ENCODE data around the gene MRPS27. TPM values are rescaled to one million over a fixed set of nuclear protein-coding genes. Genes with fewer than 3 reads are reported as not detected.
A peak's percentile ranks its signal among the peaks of the same experiment; 100 is the strongest.

MRPS27 gene
- total RNA-seq, 2 experiments from 2014 or later = 25.0 to 26.1 TPM

DNA sequence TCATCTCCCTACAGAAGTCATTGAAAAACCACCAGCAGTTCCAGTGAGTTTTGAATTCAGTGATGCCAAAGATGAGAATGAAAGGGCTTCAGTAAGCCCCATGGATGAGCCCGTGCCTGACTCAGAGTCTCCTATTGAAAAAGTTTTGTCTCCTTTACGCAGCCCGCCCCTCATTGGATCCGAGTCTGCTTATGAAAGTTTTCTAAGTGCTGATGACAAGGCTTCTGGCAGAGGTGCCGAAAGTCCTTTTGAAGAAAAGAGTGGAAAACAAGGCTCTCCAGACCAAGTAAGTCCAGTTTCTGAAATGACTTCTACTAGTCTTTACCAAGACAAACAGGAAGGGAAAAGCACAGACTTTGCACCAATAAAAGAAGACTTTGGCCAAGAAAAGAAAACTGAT lies 122.6 kb downstream of the MRPS27 start:
- intact Hi-C loops (cut with DNase I, micrococcal nuclease) = no loop called here
- POLR2A ChIA-PET = no interaction called here
- no peak overlapping the region for H3K27ac Mint-ChIP-seq
- CTCF ChIA-PET = no interaction called here
- H3K4me3 ChIP-seq (ENCODE audit: low read length) = no peak overlapping the region
- TF ChIP-seq, protein P1, sequence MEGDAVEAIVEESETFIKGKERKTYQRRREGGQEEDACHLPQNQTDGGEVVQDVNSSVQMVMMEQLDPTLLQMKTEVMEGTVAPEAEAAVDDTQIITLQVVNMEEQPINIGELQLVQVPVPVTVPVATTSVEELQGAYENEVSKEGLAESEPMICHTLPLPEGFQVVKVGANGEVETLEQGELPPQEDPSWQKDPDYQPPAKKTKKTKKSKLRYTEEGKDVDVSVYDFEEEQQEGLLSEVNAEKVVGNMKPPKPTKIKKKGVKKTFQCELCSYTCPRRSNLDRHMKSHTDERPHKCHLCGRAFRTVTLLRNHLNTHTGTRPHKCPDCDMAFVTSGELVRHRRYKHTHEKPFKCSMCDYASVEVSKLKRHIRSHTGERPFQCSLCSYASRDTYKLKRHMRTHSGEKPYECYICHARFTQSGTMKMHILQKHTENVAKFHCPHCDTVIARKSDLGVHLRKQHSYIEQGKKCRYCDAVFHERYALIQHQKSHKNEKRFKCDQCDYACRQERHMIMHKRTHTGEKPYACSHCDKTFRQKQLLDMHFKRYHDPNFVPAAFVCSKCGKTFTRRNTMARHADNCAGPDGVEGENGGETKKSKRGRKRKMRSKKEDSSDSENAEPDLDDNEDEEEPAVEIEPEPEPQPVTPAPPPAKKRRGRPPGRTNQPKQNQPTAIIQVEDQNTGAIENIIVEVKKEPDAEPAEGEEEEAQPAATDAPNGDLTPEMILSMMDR (IDR thresholded peaks at IDR 0.05) = no peak
- H3K9me3 ChIP-seq (ENCODE audit: control insufficient read depth in 1 of 2, insufficient read depth in 1 of 2, low read length in 2 of 2) = peaks cover 0 to 7% of the 10 kb centered on the region in 2 experiments
- no peaks in the 10 kb centered on the region for H3K36me3 Mint-ChIP-seq (ENCODE audit: low read depth)
- no peaks in the 10 kb centered on the region for H3K9me3 Mint-ChIP-seq
- H3K4me1 Mint-ChIP-seq (ENCODE audit: low read depth) = no peaks in the 10 kb centered on the region
- peaks cover 43% of the 10 kb centered on the region for H3K27me3 Mint-ChIP-seq
- ATAC-seq (ENCODE audit: poor library complexity) (no peak), DNase-seq (no peak)
- H3K4me1 ChIP-seq (ENCODE audit: insufficient read depth, low read length) = peaks cover 10% of the 10 kb centered on the region
- H3K36me3 ChIP-seq (ENCODE audit: insufficient read depth, low read length) = no peaks in the 10 kb centered on the region
- H3K27ac ChIP-seq (ENCODE audit: low read depth in 1 of 2, low read length in 2 of 2) = no peak overlapping the region
- peaks cover 0 to 4% of the 10 kb centered on the region in 2 experiments for H3K27me3 ChIP-seq (ENCODE audit: control insufficient read depth in 1 of 2, insufficient read depth in 2 of 2, low read length in 2 of 2)
- no peak overlapping the region for H3K4me3 Mint-ChIP-seq

DNA sequence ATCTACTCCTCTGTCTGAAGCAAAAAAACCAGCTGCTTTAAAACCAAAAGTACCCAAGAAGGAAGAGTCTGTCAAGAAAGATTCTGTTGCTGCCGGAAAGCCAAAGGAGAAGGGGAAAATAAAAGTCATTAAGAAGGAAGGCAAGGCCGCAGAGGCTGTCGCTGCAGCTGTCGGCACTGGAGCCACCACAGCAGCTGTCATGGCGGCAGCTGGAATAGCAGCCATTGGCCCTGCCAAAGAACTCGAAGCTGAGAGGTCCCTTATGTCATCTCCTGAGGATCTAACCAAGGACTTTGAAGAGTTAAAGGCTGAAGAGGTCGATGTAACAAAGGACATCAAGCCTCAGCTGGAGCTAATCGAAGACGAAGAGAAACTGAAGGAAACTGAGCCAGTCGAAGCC lies 124.5 kb downstream of the MRPS27 start:
- Mint-ChIP-seq H3K36me3 (ENCODE audit: low read depth) (no peaks in the 10 kb centered on the region), H3K27me3 (peaks cover 47% of the 10 kb centered on the region), H3K4me3 (no peak overlapping the region), H3K27ac (no peak overlapping the region), H3K4me1 (ENCODE audit: low read depth) (no peaks in the 10 kb centered on the region), H3K9me3 (no peaks in the 10 kb centered on the region)
- CTCF ChIA-PET = no interaction called here
- Histone ChIP-seq H3K4me1 (ENCODE audit: insufficient read depth, low read length) (peaks cover 10% of the 10 kb centered on the region), H3K4me3 (ENCODE audit: low read length) (no peak overlapping the region), H3K9me3 (ENCODE audit: control insufficient read depth in 1 of 2, insufficient read depth in 1 of 2, low read length in 2 of 2) (peaks cover 0 to 7% of the 10 kb centered on the region in 2 experiments), H3K27ac (ENCODE audit: low read depth in 1 of 2, low read length in 2 of 2) (no peak overlapping the region), H3K27me3 (ENCODE audit: control insufficient read depth in 1 of 2, insufficient read depth in 2 of 2, low read length in 2 of 2) (peaks cover 0 to 4% of the 10 kb centered on the region in 2 experiments), H3K36me3 (ENCODE audit: insufficient read depth, low read length) (no peaks in the 10 kb centered on the region)
- ATAC-seq (ENCODE audit: poor library complexity) (no peak), DNase-seq (no peak)
- TF ChIP-seq, protein P1 (IDR thresholded peaks at IDR 0.05) = no peak
- intact Hi-C loops (cut with DNase I, micrococcal nuclease) = no loop called here
- POLR2A ChIA-PET = no interaction called here

DNA sequence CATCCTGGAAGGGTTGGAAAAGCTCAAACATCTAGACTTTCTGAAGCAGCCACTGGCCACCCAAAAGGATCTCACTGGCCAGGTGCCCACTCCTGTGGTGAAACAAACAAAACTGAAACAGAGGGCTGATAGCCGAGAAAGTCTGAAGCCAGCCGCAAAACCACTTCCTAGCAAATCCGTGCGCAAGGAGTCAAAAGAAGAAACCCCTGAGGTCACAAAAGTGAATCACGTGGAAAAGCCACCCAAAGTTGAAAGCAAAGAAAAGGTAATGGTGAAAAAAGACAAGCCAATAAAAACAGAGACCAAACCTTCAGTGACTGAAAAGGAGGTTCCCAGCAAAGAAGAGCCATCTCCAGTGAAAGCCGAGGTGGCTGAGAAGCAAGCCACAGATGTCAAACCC lies 125.2 kb downstream of the MRPS27 start:
- Histone ChIP-seq H3K36me3 (ENCODE audit: insufficient read depth, low read length) (no peaks in the 10 kb centered on the region), H3K4me3 (ENCODE audit: low read length) (no peak overlapping the region), H3K4me1 (ENCODE audit: insufficient read depth, low read length) (peaks cover 10% of the 10 kb centered on the region), H3K9me3 (ENCODE audit: control insufficient read depth in 1 of 2, insufficient read depth in 1 of 2, low read length in 2 of 2) (peaks cover 0 to 7% of the 10 kb centered on the region in 2 experiments), H3K27ac (ENCODE audit: low read depth in 1 of 2, low read length in 2 of 2) (no peak overlapping the region), H3K27me3 (ENCODE audit: control insufficient read depth in 1 of 2, insufficient read depth in 2 of 2, low read length in 2 of 2) (peaks cover 0 to 4% of the 10 kb centered on the region in 2 experiments)
- DNase-seq = peak in 3 of 14 experiments; percentile 36 to 63 (median 46)
- TF ChIP-seq, protein P1 (IDR thresholded peaks at IDR 0.05) = no peak
- CTCF ChIA-PET = no interaction called here
- POLR2A ChIA-PET = no interaction called here
- Mint-ChIP-seq H3K4me3 (no peak overlapping the region), H3K4me1 (ENCODE audit: low read depth) (no peaks in the 10 kb centered on the region), H3K27ac (no peak overlapping the region), H3K9me3 (no peaks in the 10 kb centered on the region), H3K27me3 (peaks cover 47% of the 10 kb centered on the region), H3K36me3 (ENCODE audit: low read depth) (no peaks in the 10 kb centered on the region)
- no peak for ATAC-seq (ENCODE audit: poor library complexity)
- intact Hi-C loops (cut with DNase I, micrococcal nuclease) = no loop called here

Measured in CD4-positive, alpha-beta T cell (primary cell).